Femur (tissue), 1 donor: Measurements from ENCODE around the gene NCR1.
"Not testable (repeated sequence)": the region's sequence is repeated elsewhere in the genome, so short reads cannot be mapped to it uniquely, and the experiment has no call there.

ENCODE experiments used
- DNase-seq: peaks from one replicate; pipeline ENCODE4 v3.0.0-alpha.2; 2017

Gene NCR1

GRCh38 chr19:54916822-54917221 lies 10.9 kb downstream of the NCR1 start:
- no peak for DNase-seq

DNA sequence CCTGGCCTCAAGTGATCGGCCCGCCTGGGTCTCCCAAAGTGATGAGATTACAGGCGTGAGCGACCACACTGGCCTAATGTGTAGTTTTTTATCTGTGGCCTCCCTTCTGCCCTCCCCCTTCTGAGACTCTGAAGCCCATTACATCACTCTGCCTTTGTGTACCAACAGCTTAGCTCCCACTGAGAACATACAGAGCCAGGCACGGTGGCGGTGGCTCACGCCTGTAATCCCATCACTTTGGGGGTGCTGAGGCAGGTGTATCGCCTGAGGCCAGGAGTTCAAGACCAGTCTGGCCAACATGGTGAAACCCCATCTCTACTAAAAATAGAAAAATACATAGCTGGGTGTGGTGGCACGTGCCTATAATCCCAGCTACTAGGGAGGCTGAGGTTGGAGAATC lies 12.6 kb downstream of the NCR1 start:
- no peak for DNase-seq

DNA sequence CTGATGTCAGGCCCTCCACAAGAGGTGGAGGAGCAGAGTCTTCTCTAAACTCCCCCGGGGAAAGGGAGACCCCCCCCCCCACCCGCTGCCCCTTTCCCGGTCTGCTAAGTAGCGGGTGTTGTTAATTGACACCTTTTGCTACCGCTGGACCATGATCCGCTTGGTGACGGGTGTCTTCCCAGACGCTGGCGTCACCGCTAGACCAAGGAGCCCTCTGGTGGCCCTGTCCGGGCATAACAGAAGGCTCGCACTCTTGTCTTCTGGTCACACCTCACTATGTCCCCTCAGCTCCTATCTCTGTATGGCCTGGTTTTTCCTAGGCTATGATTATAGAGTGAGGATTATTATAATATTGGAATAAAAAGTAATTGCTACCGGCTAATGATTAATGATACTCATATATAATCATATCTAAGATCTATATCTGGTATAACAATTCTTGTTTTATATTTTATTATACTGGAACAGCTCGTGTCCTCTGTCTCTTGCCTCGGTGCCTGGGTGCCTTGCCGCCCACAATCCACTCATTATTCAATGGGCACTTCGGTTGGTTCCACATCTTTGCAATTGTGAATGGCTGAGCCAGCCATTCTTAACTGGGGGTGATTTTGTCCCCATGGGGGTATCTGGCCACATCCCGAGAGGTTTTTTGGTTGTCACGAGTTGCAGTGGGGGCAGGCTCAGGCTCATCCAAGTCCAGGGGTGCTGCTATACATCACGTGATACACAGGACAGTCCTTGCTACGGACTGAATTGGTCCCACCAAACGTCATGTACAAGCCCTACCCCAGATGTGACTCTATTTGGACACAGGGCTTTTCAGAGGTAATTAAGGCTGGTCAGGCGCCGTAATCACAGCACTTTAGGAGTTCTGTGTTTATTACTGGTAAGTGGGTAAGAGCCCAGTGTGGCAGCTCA lies 14.0 kb downstream of the NCR1 start:
- not testable (repeated sequence) for DNase-seq

GRCh38 chr19:54921082-54921481 lies 15.1 kb downstream of the NCR1 start:
- DNase-seq: no peak

DNA sequence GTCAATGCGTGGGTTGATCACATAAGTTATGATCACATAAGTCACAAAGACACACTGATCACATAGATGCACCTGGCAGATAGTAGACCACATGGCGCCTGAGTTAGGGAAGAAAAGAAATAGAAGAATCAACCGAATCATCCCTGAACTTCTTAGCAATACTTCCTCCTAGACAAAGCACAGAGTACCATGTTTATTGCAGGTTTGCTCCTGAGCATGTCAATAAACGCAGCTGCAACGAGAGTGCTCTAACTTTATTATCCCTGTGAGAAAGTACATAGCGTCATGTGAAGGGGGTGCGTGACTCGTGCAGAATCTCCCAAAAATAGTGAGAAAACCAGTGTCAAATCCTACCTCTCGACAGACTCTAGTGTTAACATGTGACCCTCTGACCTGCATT lies 17.3 kb downstream of the NCR1 start:
- no peak for DNase-seq

- DNase-seq: no peak
These were observed 22.4 kb downstream of the NCR1 start for GRCh38 chr19:54928299-54928698.

DNA sequence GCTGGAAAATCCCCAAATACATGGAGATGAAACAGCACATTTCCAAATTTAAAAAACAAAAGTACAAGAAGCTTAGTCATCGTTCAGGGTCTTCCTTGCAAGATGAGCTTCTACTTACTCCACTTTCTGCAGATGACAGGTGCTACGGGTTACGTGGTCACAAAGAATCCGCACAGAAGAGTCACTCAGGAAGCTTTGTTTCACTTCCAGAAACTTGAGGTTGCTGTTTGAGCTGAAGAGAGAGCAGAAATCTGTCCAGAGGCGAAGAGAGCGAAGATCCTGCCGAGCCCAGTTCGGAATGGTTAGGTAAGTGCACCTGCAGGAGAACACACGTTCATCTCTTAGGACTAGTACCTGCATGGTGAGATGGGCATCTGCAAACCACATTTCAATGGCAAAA lies 32.0 kb downstream of the NCR1 start:
- DNase-seq: no peak

DNA sequence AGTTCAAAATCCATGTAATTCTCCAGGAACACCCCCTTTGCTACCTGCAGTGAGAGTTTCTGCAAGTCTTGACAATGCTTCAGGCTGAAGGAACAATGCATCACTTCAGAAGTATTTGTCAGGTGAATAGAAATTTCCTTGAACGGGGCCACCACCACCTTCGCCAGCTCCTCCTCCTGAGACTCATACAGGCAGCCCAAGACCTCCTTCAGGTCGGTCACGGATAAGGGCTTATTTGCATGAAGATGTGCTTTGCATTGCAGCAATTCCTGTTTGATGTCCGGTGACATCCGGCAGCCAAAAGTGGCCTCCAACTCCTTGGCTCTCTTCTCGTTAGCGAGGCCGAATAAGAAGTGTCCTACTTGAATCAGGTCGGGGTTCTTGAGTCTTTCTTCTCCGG lies 33.0 kb downstream of the NCR1 start:
- no peak for DNase-seq

- not testable (repeated sequence) for DNase-seq
These were observed 33.6 kb downstream of the NCR1 start for GRCh38 chr19:54939538-54939937.

- not testable (repeated sequence) for DNase-seq
These were observed 37.9 kb downstream of the NCR1 start for GRCh38 chr19:54943772-54944361.

DNA sequence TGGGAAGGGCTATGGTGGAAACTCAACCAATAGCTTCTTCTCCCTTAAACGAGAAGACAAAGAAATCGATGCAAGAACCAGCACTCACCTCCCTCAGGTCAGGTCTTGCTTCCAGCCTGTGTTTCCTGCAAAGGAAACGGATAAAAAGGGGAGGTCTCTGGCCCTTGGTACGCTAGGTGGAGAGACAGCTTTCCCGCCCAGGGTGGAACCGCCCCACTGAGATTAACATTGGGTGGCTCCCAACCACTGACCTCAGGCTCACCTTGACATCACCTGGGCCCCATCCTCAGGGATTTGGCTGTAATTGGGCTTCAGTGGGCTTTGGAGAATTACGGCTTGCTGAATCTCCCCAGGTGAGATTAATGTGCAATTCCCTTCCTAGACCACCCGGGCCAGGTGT lies 41.4 kb downstream of the NCR1 start, which contains the start of gene NLRP7:
NLRP7 (minus strand) TSS at position 150 of the 400 bp plus-strand sequence.
- no peak for DNase-seq

DNA sequence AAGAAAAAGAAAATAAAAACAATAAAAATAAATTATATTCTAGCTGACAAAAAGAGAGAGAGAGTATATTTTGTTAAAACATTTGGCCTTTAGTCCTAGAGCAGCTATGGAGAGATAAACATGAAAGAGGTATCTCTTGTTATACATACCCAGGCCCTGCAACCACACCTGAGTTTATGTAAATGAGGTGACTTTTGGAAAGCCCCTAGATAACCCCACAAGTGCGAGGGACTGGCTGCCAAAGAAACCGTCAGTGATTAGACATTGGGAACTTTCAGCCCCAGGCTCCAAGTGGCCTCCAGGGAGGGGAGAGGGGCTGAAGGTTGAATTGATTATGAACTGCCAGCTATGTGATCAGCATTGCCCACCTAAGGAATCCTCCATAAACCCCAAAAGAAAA lies 43.5 kb downstream of the NCR1 start:
- DNase-seq: no peak

DNA sequence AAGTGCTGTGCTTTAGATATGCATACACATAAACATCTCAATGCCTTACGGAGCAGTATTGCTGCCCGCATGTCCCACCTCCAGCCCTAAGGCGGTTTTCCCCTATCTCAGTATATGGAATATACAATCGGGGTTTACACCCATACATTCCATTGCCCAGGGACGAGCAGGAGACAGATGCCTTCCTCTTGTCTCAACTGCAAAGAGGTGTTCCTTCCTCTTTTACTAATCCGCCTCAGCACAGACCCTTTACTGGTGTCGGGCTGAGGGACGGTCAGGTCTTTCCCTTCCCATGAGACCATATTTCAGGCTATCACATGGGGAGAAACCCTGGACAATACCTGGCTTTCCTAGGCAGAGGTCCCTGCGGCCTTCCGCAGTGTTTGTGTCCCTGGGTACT lies 44.6 kb downstream of the NCR1 start:
- not testable (repeated sequence) for DNase-seq

DNA sequence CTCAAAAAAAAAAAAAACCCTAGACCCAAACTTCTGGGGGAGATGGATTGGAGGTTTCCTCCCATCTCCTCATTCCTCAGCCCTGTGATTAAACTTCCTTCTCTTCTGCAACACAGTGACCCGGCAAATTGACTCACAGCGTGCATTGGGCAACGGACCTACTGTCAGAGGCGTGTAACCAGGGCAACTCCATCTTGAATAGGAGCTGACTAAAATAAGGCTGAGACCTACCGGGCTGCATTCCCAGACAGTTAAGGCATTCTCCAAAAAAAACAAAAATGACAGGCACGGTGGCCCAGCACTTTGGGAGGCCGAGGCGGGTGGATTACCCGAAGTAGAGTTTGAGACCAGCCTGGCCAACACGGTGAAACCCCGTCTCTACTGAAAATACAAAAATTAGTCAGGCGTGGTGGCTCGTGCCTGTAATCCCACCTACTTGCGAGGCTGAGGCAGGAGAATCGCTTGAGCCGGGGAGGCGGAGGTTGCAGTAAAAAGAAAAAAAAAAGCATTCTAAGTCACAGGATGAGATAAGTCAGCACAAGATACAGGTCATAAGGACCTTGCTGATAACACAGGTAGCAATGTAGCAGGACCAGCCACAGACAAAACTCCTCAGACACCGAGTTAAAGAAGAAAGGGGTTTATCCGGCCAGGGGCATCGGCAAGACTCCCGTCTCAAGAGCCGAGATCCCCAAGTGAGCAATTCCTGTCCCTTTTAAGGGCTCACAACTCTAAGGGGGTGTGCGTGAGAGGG lies 46.8 kb downstream of the NCR1 start:
- peak; percentile 20 for DNase-seq

DNA sequence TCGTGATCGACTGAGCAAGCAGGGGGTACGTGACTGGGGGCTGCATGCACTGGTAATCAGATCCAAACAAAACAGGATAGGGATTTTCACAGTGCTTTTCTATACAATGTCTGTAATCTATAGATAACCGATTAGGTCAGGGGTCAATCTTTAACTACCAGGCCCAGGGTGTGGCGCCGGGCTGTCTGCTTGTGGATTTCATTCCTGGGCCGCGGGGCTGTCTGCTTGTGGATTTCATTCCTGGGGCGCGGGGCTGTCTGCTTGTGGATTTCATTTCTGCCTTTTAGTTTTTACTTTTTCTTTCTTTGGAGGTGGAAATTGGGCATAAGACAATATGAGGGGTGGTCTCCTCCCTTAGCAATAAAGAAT lies 47.4 kb downstream of the NCR1 start:
- DNase-seq: not testable (repeated sequence)

GRCh38 chr19:54955376-54955775 lies 49.4 kb downstream of the NCR1 start:
- no peak for DNase-seq

DNA sequence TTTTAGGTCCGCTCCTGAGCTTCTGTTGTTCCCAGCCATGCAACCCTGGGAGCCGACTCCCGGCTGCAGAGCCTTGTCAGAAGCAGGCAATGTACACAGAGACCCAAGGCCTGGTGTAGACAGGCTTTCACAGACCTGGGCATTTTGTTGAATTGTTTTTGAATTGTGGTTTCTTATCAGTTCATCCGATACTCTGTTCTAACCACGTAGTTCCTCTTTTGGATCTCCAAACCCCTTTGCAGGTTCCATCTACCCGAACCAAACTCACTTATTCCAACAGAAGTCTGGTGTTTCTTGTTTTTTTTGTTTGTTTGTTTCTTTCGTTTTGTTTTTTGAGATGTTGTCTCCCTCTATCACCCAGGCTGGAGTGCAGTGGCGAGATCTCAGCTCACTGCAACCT lies 53.9 kb downstream of the NCR1 start:
- DNase-seq: no peak
